ENCODE measurements around the gene ELOVL3. TPM values are rescaled to one million over a fixed set of nuclear protein-coding genes. Genes with fewer than 3 reads are reported as not detected.
A peak's percentile ranks its signal among the peaks of the same experiment; 100 is the strongest.
"Not testable (repeated sequence)": the region's sequence is repeated elsewhere in the genome, so short reads cannot be mapped to it uniquely, and the experiment has no call there.

Gene ELOVL3
- total RNA-seq, 2 experiments from 2014 or later: not detected

GRCh38 chr10:102245082-102245931 is 19.2 kb downstream of the ELOVL3 start, which contains the start of gene GBF1:
GBF1 (plus strand) TSS chr10:102245532; CDS start chr10:102258939, 13,407 bp downstream.
- Mint-ChIP-seq H3K27ac (peak within 1 kb of the TSS; percentile 91), H3K36me3 (peaks cover 14% of the 10 kb centered on the region), H3K4me1 (peaks cover 46% of the 10 kb centered on the region), H3K9me3 (ENCODE audit: low read depth) (no peaks in the 10 kb centered on the region), H3K27me3 (peaks cover 18% of the 10 kb centered on the region), H3K4me3 (peak within 1 kb of the TSS; percentile 97)
- CTCF ChIA-PET: interaction anchor here (0.8 to 4.9 kb wide), 19 partner anchors 8 to 398 kb away, joined by 3 to 69 read pairs (median 4); partner anchors contain the start of gene FBXL15
- ATAC-seq (peak; percentile 87), DNase-seq (peak; percentile 96)

- Mint-ChIP-seq H3K4me1 (peaks cover 43% of the 10 kb centered on the region), H3K36me3 (peaks cover 16% of the 10 kb centered on the region), H3K27me3 (peaks cover 13% of the 10 kb centered on the region), H3K27ac (peak overlapping the region; percentile 91), H3K9me3 (ENCODE audit: low read depth) (no peaks in the 10 kb centered on the region), H3K4me3 (peak overlapping the region; percentile 97)
- ATAC-seq (no peak), DNase-seq (no peak)
- CTCF ChIA-PET: interaction anchor here (0.8 to 4.9 kb wide), 15 partner anchors 9 to 398 kb away, joined by 3 to 69 read pairs (median 4); partner anchors contain the start of gene FBXL15
Measured at GRCh38 chr10:102245932-102246251, 19.8 kb downstream of the ELOVL3 start.

GRCh38 chr10:102246261-102246660 is 20.2 kb downstream of the ELOVL3 start:
- CTCF ChIA-PET: interaction anchor here (1.3 to 4.9 kb wide), 5 partner anchors 15 to 153 kb away, joined by 3 to 69 read pairs (median 5); no protein-coding TSS in a partner anchor
- Mint-ChIP-seq H3K27ac (peak overlapping the region; percentile 91), H3K36me3 (peaks cover 19% of the 10 kb centered on the region), H3K27me3 (peaks cover 11% of the 10 kb centered on the region), H3K4me1 (peaks cover 41% of the 10 kb centered on the region), H3K4me3 (peak overlapping the region; percentile 97), H3K9me3 (ENCODE audit: low read depth) (no peaks in the 10 kb centered on the region)
- ATAC-seq (no peak), DNase-seq (no peak)

GRCh38 chr10:102247734-102248133 is 21.6 kb downstream of the ELOVL3 start:
- no peak for DNase-seq
- no peak overlapping the region for H3K27ac Mint-ChIP-seq
- H3K4me1 Mint-ChIP-seq: peaks cover 34% of the 10 kb centered on the region
- no peaks in the 10 kb centered on the region for H3K9me3 Mint-ChIP-seq (ENCODE audit: low read depth)
- no peak overlapping the region for H3K4me3 Mint-ChIP-seq
- CTCF ChIA-PET: interaction anchor here (0.6 to 5.1 kb wide), 7 partner anchors 17 to 462 kb away, joined by 3 to 45 read pairs (median 3); partner anchors contain the start of gene SUFU
- H3K27me3 Mint-ChIP-seq: peaks cover 5% of the 10 kb centered on the region
- ATAC-seq: no peak
- peaks cover 20% of the 10 kb centered on the region for H3K36me3 Mint-ChIP-seq

- not testable (repeated sequence) for DNase-seq; H3K27ac Mint-ChIP-seq; H3K4me3 Mint-ChIP-seq; ATAC-seq; H3K27me3 Mint-ChIP-seq; H3K9me3 Mint-ChIP-seq (ENCODE audit: low read depth)
- CTCF ChIA-PET: interaction anchor here (0.7 to 5.1 kb wide), 7 partner anchors 21 to 321 kb away, joined by 3 to 30 read pairs (median 3); no protein-coding TSS in a partner anchor
- H3K36me3 Mint-ChIP-seq: peaks cover 29% of the 10 kb centered on the region
- peaks cover 12% of the 10 kb centered on the region for H3K4me1 Mint-ChIP-seq
Measured at GRCh38 chr10:102252508-102252907, 26.4 kb downstream of the ELOVL3 start.

GRCh38 chr10:102254426-102254825 is 28.3 kb downstream of the ELOVL3 start:
- Mint-ChIP-seq H3K36me3 (peaks cover 24% of the 10 kb centered on the region), H3K4me3 (no peak overlapping the region), H3K27me3 (no peaks in the 10 kb centered on the region), H3K27ac (no peak overlapping the region), H3K4me1 (peaks cover 2% of the 10 kb centered on the region), H3K9me3 (ENCODE audit: low read depth) (no peaks in the 10 kb centered on the region)
- DNase-seq (no peak), ATAC-seq (no peak)
- CTCF ChIA-PET: interaction anchor here (1.2 to 3.8 kb wide), 4 partner anchors 22 to 97 kb away, joined by 3 to 20 read pairs (median 6); no protein-coding TSS in a partner anchor

- Mint-ChIP-seq H3K27me3 (no peaks in the 10 kb centered on the region), H3K27ac (no peak overlapping the region)
- CTCF ChIA-PET: interaction anchor here (3.8 kb wide), 1 partner anchor 25 kb away, joined by 20 read pairs; no protein-coding TSS in a partner anchor
Measured at GRCh38 chr10:102255404-102255803, 29.3 kb downstream of the ELOVL3 start.

GRCh38 chr10:102261196-102261595 is 35.1 kb downstream of the ELOVL3 start:
- H3K9me3 Mint-ChIP-seq (ENCODE audit: low read depth): no peaks in the 10 kb centered on the region
- CTCF ChIA-PET: interaction anchor here (1.4 to 1.9 kb wide), 2 partner anchors 31 to 91 kb away, joined by 4 to 6 read pairs; no protein-coding TSS in a partner anchor
- DNase-seq: no peak
- no peak for ATAC-seq
- no peaks in the 10 kb centered on the region for H3K27me3 Mint-ChIP-seq
- peaks cover 42% of the 10 kb centered on the region for H3K36me3 Mint-ChIP-seq
- H3K4me1 Mint-ChIP-seq: peaks cover 7% of the 10 kb centered on the region
- H3K27ac Mint-ChIP-seq: no peak overlapping the region
- no peak overlapping the region for H3K4me3 Mint-ChIP-seq

More at GRCh38 chr10:102255404-102255803, 29.3 kb downstream of the ELOVL3 start:
- DNase-seq: no peak
- H3K9me3 Mint-ChIP-seq (ENCODE audit: low read depth): no peaks in the 10 kb centered on the region
- no peak overlapping the region for H3K4me3 Mint-ChIP-seq
- H3K4me1 Mint-ChIP-seq: peaks cover 2% of the 10 kb centered on the region
- ATAC-seq: no peak
- H3K36me3 Mint-ChIP-seq: peaks cover 28% of the 10 kb centered on the region

GRCh38 chr10:102261842-102262241 is 35.7 kb downstream of the ELOVL3 start:
- Mint-ChIP-seq H3K4me3 (no peak overlapping the region), H3K4me1 (peaks cover 9% of the 10 kb centered on the region)
- CTCF ChIA-PET: interaction anchor here (1.4 to 1.9 kb wide), 2 partner anchors 31 to 90 kb away, joined by 4 to 6 read pairs; no protein-coding TSS in a partner anchor

GRCh38 chr10:102262744-102263370 is 36.8 kb downstream of the ELOVL3 start:
- no peak for ATAC-seq
- CTCF ChIA-PET: interaction anchor here (0.6 to 1.9 kb wide), 3 partner anchors 32 to 109 kb away, joined by 3 to 6 read pairs (median 4); no protein-coding TSS in a partner anchor
- Mint-ChIP-seq H3K27me3 (no peaks in the 10 kb centered on the region), H3K4me3 (no peak overlapping the region), H3K36me3 (peaks cover 41% of the 10 kb centered on the region), H3K4me1 (peaks cover 17% of the 10 kb centered on the region), H3K9me3 (ENCODE audit: low read depth) (no peaks in the 10 kb centered on the region), H3K27ac (no peak overlapping the region)
- DNase-seq: no peak

More at GRCh38 chr10:102261842-102262241, 35.7 kb downstream of the ELOVL3 start:
- peaks cover 41% of the 10 kb centered on the region for H3K36me3 Mint-ChIP-seq
- DNase-seq: no peak
- H3K27ac Mint-ChIP-seq: no peak overlapping the region
- ATAC-seq: no peak
- H3K9me3 Mint-ChIP-seq (ENCODE audit: low read depth): no peaks in the 10 kb centered on the region
- no peaks in the 10 kb centered on the region for H3K27me3 Mint-ChIP-seq

- Mint-ChIP-seq H3K27ac (no peak overlapping the region), H3K9me3 (ENCODE audit: low read depth) (no peaks in the 10 kb centered on the region), H3K36me3 (peaks cover 40% of the 10 kb centered on the region), H3K4me3 (no peak overlapping the region), H3K27me3 (no peaks in the 10 kb centered on the region), H3K4me1 (peaks cover 30% of the 10 kb centered on the region)
- CTCF ChIA-PET: interaction anchor here (1.2 to 2.4 kb wide), 2 partner anchors 34 to 87 kb away, joined by 4 to 6 read pairs; no protein-coding TSS in a partner anchor
- DNase-seq (no peak), ATAC-seq (no peak)
Measured at GRCh38 chr10:102264371-102264770, 38.3 kb downstream of the ELOVL3 start.

- Mint-ChIP-seq H3K36me3 (peaks cover 27% of the 10 kb centered on the region), H3K27ac (no peak overlapping the region), H3K9me3 (ENCODE audit: low read depth) (no peaks in the 10 kb centered on the region), H3K4me1 (peaks cover 33% of the 10 kb centered on the region), H3K4me3 (no peak overlapping the region), H3K27me3 (no peaks in the 10 kb centered on the region)
- ATAC-seq: no peak
- CTCF ChIA-PET: interaction anchor here (0.9 to 2.4 kb wide), 4 partner anchors 10 to 97 kb away, joined by 3 to 6 read pairs (median 4); no protein-coding TSS in a partner anchor
- no peak for DNase-seq
Measured at GRCh38 chr10:102266670-102267069, 40.6 kb downstream of the ELOVL3 start.

- Mint-ChIP-seq H3K36me3 (peaks cover 17% of the 10 kb centered on the region), H3K27ac (no peak overlapping the region), H3K9me3 (ENCODE audit: low read depth) (no peaks in the 10 kb centered on the region), H3K4me3 (no peak overlapping the region), H3K27me3 (no peaks in the 10 kb centered on the region), H3K4me1 (peaks cover 38% of the 10 kb centered on the region)
- peak; percentile 33 for ATAC-seq
- CTCF ChIA-PET: interaction anchor here (0.9 to 1.4 kb wide), 7 partner anchors 11 to 85 kb away, joined by 3 to 6 read pairs (median 3); partner anchors contain the start of gene GBF1
- DNase-seq: no peak
Measured at GRCh38 chr10:102267748-102268147, 41.6 kb downstream of the ELOVL3 start.

Data from activated CD8-positive, alpha-beta memory T cell treated with anti-CD3 and anti-CD28 coated beads, Interleukin-2, amount 10 ng/mL, durations not matched to agents 7 days and 5 days (primary cell).